ENCODE data around the gene POLN.

Gene POLN

GRCh38 chr4:2082118-2082517, 159.8 kb downstream of the POLN start:
- DNase-seq (ENCODE audit: low spot score) = no peak

GRCh38 chr4:2081540-2081939, 160.4 kb downstream of the POLN start:
- no peak for DNase-seq (ENCODE audit: low spot score)

- DNase-seq (ENCODE audit: low spot score) = no peak
Measured at GRCh38 chr4:2080429-2081300, 161.3 kb downstream of the POLN start.

GRCh38 chr4:2079926-2080325, 162.0 kb downstream of the POLN start:
- no peak for DNase-seq (ENCODE audit: low spot score)

- DNase-seq (ENCODE audit: low spot score) = no peak
Measured at GRCh38 chr4:2079006-2079405, 162.9 kb downstream of the POLN start.

GRCh38 chr4:2078584-2078983, 163.3 kb downstream of the POLN start:
- no peak for DNase-seq (ENCODE audit: low spot score)

GRCh38 chr4:2077537-2078460, 164.1 kb downstream of the POLN start:
- no peak for DNase-seq (ENCODE audit: low spot score)

- DNase-seq (ENCODE audit: low spot score) = no peak
Measured at GRCh38 chr4:2076908-2077536, 164.9 kb downstream of the POLN start.

GRCh38 chr4:2075987-2076907, 165.7 kb downstream of the POLN start:
- DNase-seq (ENCODE audit: low spot score) = no peak

- no peak for DNase-seq (ENCODE audit: low spot score)
Measured at GRCh38 chr4:2075171-2075986, 166.5 kb downstream of the POLN start.

GRCh38 chr4:2074588-2074987, 167.3 kb downstream of the POLN start:
- no peak for DNase-seq (ENCODE audit: low spot score)

GRCh38 chr4:2073808-2074481, 168.0 kb downstream of the POLN start:
- DNase-seq (ENCODE audit: low spot score) = no peak

- no peak for DNase-seq (ENCODE audit: low spot score)
Measured at GRCh38 chr4:2072971-2073807, 168.7 kb downstream of the POLN start.

GRCh38 chr4:2071912-2072867, 169.7 kb downstream of the POLN start:
- DNase-seq (ENCODE audit: low spot score) = no peak

GRCh38 chr4:2071252-2071911, 170.5 kb downstream of the POLN start:
- no peak for DNase-seq (ENCODE audit: low spot score)

- DNase-seq (ENCODE audit: low spot score) = no peak
Measured at GRCh38 chr4:2070421-2071251, 171.3 kb downstream of the POLN start.

Data from hematopoietic multipotent progenitor cell treated with erythropoietin and hydrocortisone succinate and interleukin-3 and kit ligand, for 17 days (in vitro differentiated cells).